Measurements from ENCODE around the gene VPS37B.

DNA sequence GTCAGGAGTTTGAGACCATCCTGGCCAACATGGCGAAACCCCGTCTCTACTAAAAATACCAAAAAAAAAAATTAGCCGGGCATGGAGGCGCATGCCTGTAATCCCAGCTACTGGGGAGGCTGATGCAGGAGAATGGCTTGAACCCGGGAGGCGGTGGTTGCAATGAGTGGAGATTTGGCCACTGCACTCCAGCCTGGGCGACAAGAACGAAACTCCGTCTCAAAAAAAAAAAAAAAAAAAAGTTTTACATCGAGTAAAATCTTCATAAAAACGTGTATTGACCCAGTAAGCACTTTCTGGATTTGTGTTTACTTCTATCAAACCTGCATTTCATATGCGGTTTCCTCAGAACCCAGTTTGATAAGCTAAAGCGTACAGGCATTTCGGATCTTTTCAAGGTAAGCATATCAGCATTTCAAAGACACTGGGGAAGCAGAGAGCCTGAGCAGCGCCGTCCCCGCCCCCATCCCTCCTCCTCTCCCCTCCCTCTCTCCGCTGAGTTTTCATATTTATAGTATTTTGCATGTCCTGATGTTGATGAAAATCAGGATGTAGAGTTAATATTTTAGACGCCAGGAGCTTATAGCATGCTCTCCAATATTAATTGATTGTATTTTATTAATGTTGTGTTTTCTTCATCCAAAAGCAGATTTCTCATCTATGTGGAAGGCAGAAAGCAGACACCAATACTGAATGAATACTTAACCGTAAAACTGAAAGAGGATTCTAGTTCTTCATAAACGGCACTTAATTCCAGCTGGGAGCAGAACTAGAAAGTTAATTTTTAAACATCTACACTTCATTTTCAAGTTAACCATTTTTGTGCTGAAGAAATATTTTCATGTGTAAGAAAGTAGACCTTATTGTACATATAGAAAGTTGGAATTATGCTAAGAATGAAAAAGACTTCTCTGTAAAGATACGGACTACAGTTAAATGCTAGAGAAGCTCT, 69.9 kb downstream of the VPS37B start:
- no peak for TF ChIP-seq POLR2A (IDR thresholded peaks at IDR 0.05)
- TF ChIP-seq, protein P1, sequence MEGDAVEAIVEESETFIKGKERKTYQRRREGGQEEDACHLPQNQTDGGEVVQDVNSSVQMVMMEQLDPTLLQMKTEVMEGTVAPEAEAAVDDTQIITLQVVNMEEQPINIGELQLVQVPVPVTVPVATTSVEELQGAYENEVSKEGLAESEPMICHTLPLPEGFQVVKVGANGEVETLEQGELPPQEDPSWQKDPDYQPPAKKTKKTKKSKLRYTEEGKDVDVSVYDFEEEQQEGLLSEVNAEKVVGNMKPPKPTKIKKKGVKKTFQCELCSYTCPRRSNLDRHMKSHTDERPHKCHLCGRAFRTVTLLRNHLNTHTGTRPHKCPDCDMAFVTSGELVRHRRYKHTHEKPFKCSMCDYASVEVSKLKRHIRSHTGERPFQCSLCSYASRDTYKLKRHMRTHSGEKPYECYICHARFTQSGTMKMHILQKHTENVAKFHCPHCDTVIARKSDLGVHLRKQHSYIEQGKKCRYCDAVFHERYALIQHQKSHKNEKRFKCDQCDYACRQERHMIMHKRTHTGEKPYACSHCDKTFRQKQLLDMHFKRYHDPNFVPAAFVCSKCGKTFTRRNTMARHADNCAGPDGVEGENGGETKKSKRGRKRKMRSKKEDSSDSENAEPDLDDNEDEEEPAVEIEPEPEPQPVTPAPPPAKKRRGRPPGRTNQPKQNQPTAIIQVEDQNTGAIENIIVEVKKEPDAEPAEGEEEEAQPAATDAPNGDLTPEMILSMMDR (IDR thresholded peaks at IDR 0.05) = no peak

All from right lobe of liver (tissue), 4 donors.